HepG2 (cell line): ENCODE results near the gene CALHM5. TPM values are rescaled to one million over a fixed set of nuclear protein-coding genes. Genes with fewer than 3 reads are reported as not detected.
A peak's percentile ranks its signal among the peaks of the same experiment; 100 is the strongest.

Experiments used
- AGO2 ChIP-seq: fragments of 200-400 bp; formaldehyde crosslinking; optimal IDR thresholded peaks from 2 replicates; pipeline ENCODE3; 2017; ENCODE audit warnings: mild to moderate bottlenecking, low read depth, low read length, moderate library complexity
- ATRX ChIP-seq: sonication (generic); formaldehyde crosslinking; IDR thresholded peaks from 2 replicates; pipeline ENCODE4 v1.4.0; 2020; ENCODE audit warnings: missing genetic modification reagents, borderline replicate concordance
- CEBPZ ChIP-seq: IDR thresholded peaks from 2 replicates; pipeline ENCODE4 v1.6.1; 2012; ENCODE audit warnings: low read length, improper control_type of control experiment
- CTCF ChIP-seq: sonication (generic); formaldehyde crosslinking; IDR thresholded peaks from 2 replicates; pipeline ENCODE4 v1.5.0; 2020; ENCODE audit warnings: mild to moderate bottlenecking, missing genetic modification reagents, moderate library complexity
- HOXA5 ChIP-seq: sonication (generic); formaldehyde crosslinking; IDR thresholded peaks from 2 replicates; pipeline ENCODE4 v1.4.0; 2020; ENCODE audit warnings: missing genetic modification reagents
- IRF9 ChIP-seq: sonication (generic); formaldehyde crosslinking; IDR thresholded peaks from 2 replicates; pipeline ENCODE4 v1.8.0; 2022; ENCODE audit warnings: missing genetic modification reagents, mild to moderate bottlenecking, borderline replicate concordance
- MIXL1 ChIP-seq: IDR thresholded peaks from 2 replicates; pipeline ENCODE4 v1.6.1; 2016
- MYC ChIP-seq: sonication (generic); formaldehyde crosslinking; IDR thresholded peaks from 2 replicates; pipeline ENCODE4 v1.9.0; 2021; ENCODE audit warnings: missing genetic modification reagents, borderline replicate concordance
- NONO ChIP-seq, 2 experiments: fragments of 450-650 bp in 1 of 2; sonication (generic) in 1 of 2; formaldehyde crosslinking in 1 of 2; IDR thresholded peaks in 1 of 2; conservative IDR thresholded peaks in 1 of 2; 2 replicates each; pipeline versions ENCODE4 v1.6.1 to v1.8.0; 2017 to 2022; ENCODE audit warnings: mild to moderate bottlenecking in 1 of 2, missing genetic modification reagents in 1 of 2, moderate library complexity in 1 of 2
- REPIN1 ChIP-seq: sonication (generic); formaldehyde crosslinking; IDR thresholded peaks from 2 replicates; pipeline ENCODE4 v1.8.0; 2022; ENCODE audit warnings: missing genetic modification reagents, low read depth, mild to moderate bottlenecking, borderline replicate concordance
- SP1 ChIP-seq, 2 experiments: fragments of 450-650 bp in 1 of 2; sonication (generic) in 1 of 2; formaldehyde crosslinking in 1 of 2; IDR thresholded peaks; 2 replicates each; pipeline versions ENCODE4 v1.4.0 to v1.6.1; 2016 to 2020; ENCODE audit warnings: missing genetic modification reagents in 1 of 2
- STAG1 ChIP-seq: sonication (generic); formaldehyde crosslinking; IDR thresholded peaks from 2 replicates; pipeline ENCODE4 v1.4.0; 2020; ENCODE audit warnings: missing genetic modification reagents
- ZBTB2 ChIP-seq: sonication (generic); formaldehyde crosslinking; IDR thresholded peaks from 2 replicates; pipeline ENCODE4 v1.8.0; 2022; ENCODE audit warnings: low read depth, missing genetic modification reagents
- ZNF3 ChIP-seq: IDR thresholded peaks from 2 replicates; pipeline ENCODE4 v1.7.0; 2017; ENCODE audit warnings: inconsistent platforms
- ZNF33A ChIP-seq: sonication (generic); formaldehyde crosslinking; IDR thresholded peaks from 2 replicates; pipeline ENCODE4 v1.5.1; 2020; ENCODE audit warnings: missing genetic modification reagents, mild to moderate bottlenecking, moderate library complexity, borderline replicate concordance
- ZNF382 ChIP-seq: sonication (generic); formaldehyde crosslinking; IDR thresholded peaks from 2 replicates; pipeline ENCODE4 v1.5.0; 2020; ENCODE audit warnings: missing genetic modification reagents, mild to moderate bottlenecking, borderline replicate concordance
- ZNF569 ChIP-seq: sonication (generic); formaldehyde crosslinking; IDR thresholded peaks from 2 replicates; pipeline ENCODE4 v1.5.0; 2020; ENCODE audit warnings: mild to moderate bottlenecking, missing genetic modification reagents, moderate library complexity, borderline replicate concordance
- ZNF616 ChIP-seq: sonication (generic); formaldehyde crosslinking; IDR thresholded peaks from 2 replicates; pipeline ENCODE4 v1.5.0; 2020; ENCODE audit warnings: low read depth, mild to moderate bottlenecking, missing genetic modification reagents
- ZNF678 ChIP-seq: sonication (generic); formaldehyde crosslinking; IDR thresholded peaks from 2 replicates; pipeline ENCODE4 v1.4.0; 2020; ENCODE audit warnings: mild to moderate bottlenecking, missing genetic modification reagents
- ZNF737 ChIP-seq: sonication (generic); formaldehyde crosslinking; IDR thresholded peaks from 2 replicates; pipeline ENCODE4 v1.5.0; 2020; ENCODE audit warnings: missing genetic modification reagents, mild to moderate bottlenecking, borderline replicate concordance
- ZSCAN22 ChIP-seq: sonication (generic); formaldehyde crosslinking; IDR thresholded peaks from 2 replicates; pipeline ENCODE4 v1.4.0; 2020; ENCODE audit warnings: mild to moderate bottlenecking, missing genetic modification reagents
- polyA plus RNA-seq, 8 experiments: library from polyadenylated mRNA; depleted of rRNA in 3 of 8; stranded (reverse) in 7 of 8; unstranded in 1 of 8; fragments of >200 nt; fragmentation: Illumina TruSeq in 4 of 8; extraction: Trizol in 4 of 8; gene quantifications; 2 replicates each; pipeline versions ENCODE4 v1.2.1 to v1.2.3, GENCODE V29; 2011 to 2016; ENCODE audit warnings: low read depth in 4 of 8, missing spikeins in 1 of 8, mixed read lengths in 1 of 8; ENCODE audit not compliant: insufficient read depth in 1 of 8
- total RNA-seq, 5 experiments: library from RNA; depleted of rRNA; stranded (reverse); fragments of >200 nt; fragmentation: Illumina TruSeq; extraction: Trizol; gene quantifications; 2 replicates each; pipeline ENCODE4 v1.2.3, GENCODE V29; 2016; ENCODE audit warnings: low read depth in 1 of 5
- TF ChIP-seq, protein P1 (sequence below): sonication (generic); formaldehyde crosslinking; IDR thresholded peaks from 2 replicates; pipeline ENCODE4 v1.4.0; 2020; ENCODE audit warnings: missing genetic modification reagents, low read depth, mild to moderate bottlenecking, borderline replicate concordance

CALHM5 gene
- total and polyA plus RNA-seq, 2 of the 13 experiments (the other 11 are each of a cell fraction or from before 2014, with no cell fraction given), result not detected

DNA sequence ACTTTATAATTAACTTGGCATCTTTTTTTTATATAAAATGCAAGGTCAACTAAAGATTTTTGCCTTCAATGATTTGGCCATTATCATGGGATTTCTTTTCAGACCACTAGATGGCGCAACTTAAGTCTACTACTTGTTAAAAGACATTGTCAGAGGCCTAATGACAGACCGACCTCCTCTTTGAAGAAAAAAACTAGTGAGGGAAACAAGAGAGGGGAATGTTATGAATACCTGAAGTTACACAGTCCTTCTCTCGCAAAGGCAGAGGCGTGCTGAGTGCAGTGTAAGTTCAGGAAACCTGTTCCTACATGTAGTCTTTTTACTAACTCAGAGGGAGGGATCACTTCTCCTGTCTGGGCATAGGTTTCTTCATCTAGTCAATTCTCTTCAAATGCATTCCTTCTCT lies 24.8 kb downstream of the CALHM5 start (continued):
- TF ChIP-seq ZNF382 (CRISPR knock-in tag) (no peak), HOXA5 (0 out of 2 replicates have a peak, but pooled peaks have one; percentile 20), MIXL1 (0 out of 2 replicates have a peak, but pooled peaks have one; percentile 60), ZNF33A (CRISPR knock-in tag) (no peak), ZNF3 (CRISPR knock-in tag) (no peak), IRF9 (CRISPR knock-in tag) (no peak), ATRX (CRISPR knock-in tag) (no peak), ZNF616 (no peak), ZNF569 (CRISPR knock-in tag) (no peak), ZBTB2 (CRISPR knock-in tag) (no peak), ZNF678 (CRISPR knock-in tag) (no peak), CEBPZ (no peak), CTCF (CRISPR knock-in tag) (peak; percentile 77), STAG1 (peak; percentile 66), NONO (IDR thresholded peaks at IDR 0.05) (no peak), NONO (CRISPR knock-in tag; conservative IDR thresholded peaks at IDR 0.05) (no peak), AGO2 (no peak), SP1 (IDR thresholded peaks at IDR 0.05) (no peak), SP1 (CRISPR knock-in tag; IDR thresholded peaks at IDR 0.05) (no peak), REPIN1 (CRISPR knock-in tag) (no peak), ZNF737 (CRISPR knock-in tag) (no peak), ZSCAN22 (CRISPR knock-in tag) (no peak), MYC (CRISPR knock-in tag) (no peak)
- TF ChIP-seq, protein P1, sequence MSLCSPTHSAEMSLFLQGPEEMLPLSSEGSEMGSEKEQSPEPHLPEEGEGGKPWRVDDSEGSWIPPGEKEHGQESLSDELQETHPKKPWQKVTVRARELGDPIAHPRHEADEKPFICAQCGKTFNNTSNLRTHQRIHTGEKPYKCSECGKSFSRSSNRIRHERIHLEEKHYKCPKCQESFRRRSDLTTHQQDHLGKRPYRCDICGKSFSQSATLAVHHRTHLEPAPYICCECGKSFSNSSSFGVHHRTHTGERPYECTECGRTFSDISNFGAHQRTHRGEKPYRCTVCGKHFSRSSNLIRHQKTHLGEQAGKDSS (CRISPR knock-in tag), result 0 out of 2 replicates have a peak, but pooled peaks have one; percentile 49
